DMS153 treated with DMSO at 0.1 percent for 48 hours (cell line): ENCODE measurements around the gene PNLDC1.

Source experiments
- DNase-seq: peaks from one replicate; lab custom pipeline; 2025; ENCODE audit not compliant: unreplicated experiment; lab: John Stamatoyannopoulos, UW

PNLDC1 gene

GRCh38 chr6:159800141-159800865 is at the start of gene PNLDC1:
Gene PNLDC1 (plus strand): TSS chr6:159800276. CDS start chr6:159800308, 32 bp downstream.
- no peak for DNase-seq

GRCh38 chr6:159751448-159751847 is 48.6 kb upstream of the PNLDC1 start:
- no peak for DNase-seq

GRCh38 chr6:159753081-159753872 is 46.8 kb upstream of the PNLDC1 start:
- no peak for DNase-seq

GRCh38 chr6:159754401-159754800 is 45.7 kb upstream of the PNLDC1 start:
- no peak for DNase-seq

- DNase-seq = no peak
Observed at GRCh38 chr6:159754959-159755914, 44.8 kb upstream of the PNLDC1 start.

- DNase-seq = no peak
Observed at GRCh38 chr6:159756508-159756907, 43.6 kb upstream of the PNLDC1 start.

GRCh38 chr6:159758031-159759001 is 41.8 kb upstream of the PNLDC1 start:
- DNase-seq = no peak

- DNase-seq = no peak
Observed at GRCh38 chr6:159759645-159760044, 40.4 kb upstream of the PNLDC1 start.

- no peak for DNase-seq
Observed at GRCh38 chr6:159760602-159761057, 39.4 kb upstream of the PNLDC1 start.

GRCh38 chr6:159761129-159761872 is 38.8 kb upstream of the PNLDC1 start:
- no peak for DNase-seq

GRCh38 chr6:159761873-159762680 is 38.0 kb upstream of the PNLDC1 start, which contains the start of gene ACAT2:
Gene ACAT2 (plus strand): TSS chr6:159762045. CDS start chr6:159762088, 43 bp downstream.
- peak; percentile 90 for DNase-seq

GRCh38 chr6:159762681-159763293 is 37.3 kb upstream of the PNLDC1 start:
- DNase-seq = no peak

- no peak for DNase-seq
Observed at GRCh38 chr6:159766906-159767305, 33.2 kb upstream of the PNLDC1 start.

- DNase-seq = no peak
Observed at GRCh38 chr6:159769470-159769869, 30.6 kb upstream of the PNLDC1 start.

- DNase-seq = no peak
Observed at GRCh38 chr6:159772196-159772595, 27.9 kb upstream of the PNLDC1 start.

GRCh38 chr6:159777240-159777904 is 22.7 kb upstream of the PNLDC1 start:
- no peak for DNase-seq

GRCh38 chr6:159778131-159778530 is 21.9 kb upstream of the PNLDC1 start:
- DNase-seq = no peak
